ENCODE data around the gene SLC9A2. TPM values are rescaled to one million over a fixed set of nuclear protein-coding genes. Genes with fewer than 3 reads are reported as not detected.

Gene SLC9A2
- polyA plus RNA-seq, 3 donors, result not detected

- Histone ChIP-seq H3K9ac (ENCODE audit: insufficient read depth, low read length, poor library complexity, severe bottlenecking) (no peak overlapping the region), H4K20me1 (ENCODE audit: insufficient read depth, low read length) (no peaks in the 10 kb centered on the region), H3K4me3 (replicated peaks in 1 of 3; ENCODE audit: low read depth in 2 of 3, low read length in 3 of 3) (no peak overlapping the region), H3K27ac (ENCODE audit: low read depth in 1 of 2, low read length in 2 of 2) (no peak overlapping the region), H3K4me2 (replicated peaks; ENCODE audit: extremely low read depth, low read length, poor library complexity, severe bottlenecking) (no peak overlapping the region), H3K79me2 (ENCODE audit: insufficient read depth, low read length) (no peaks in the 10 kb centered on the region), H3K36me3 (replicated peaks in 1 of 2; ENCODE audit: control insufficient read depth in 1 of 2, insufficient read depth in 2 of 2, low read length in 2 of 2) (no peaks in the 10 kb centered on the region), H2AFZ (ENCODE audit: insufficient read depth, low read depth, low read length, poor library complexity, severe bottlenecking) (no peak overlapping the region), H3K4me1 (ENCODE audit: control insufficient read depth in 1 of 2, insufficient read depth in 2 of 2, low read length in 2 of 2) (no peaks in the 10 kb centered on the region), H3K9me3 (replicated peaks in 1 of 2; ENCODE audit: control insufficient read depth in 1 of 2, insufficient read depth in 1 of 2, low read length in 2 of 2) (no peaks in the 10 kb centered on the region), H3K27me3 (ENCODE audit: control insufficient read depth in 2 of 2, insufficient read depth in 2 of 2, low read length in 2 of 2) (peaks cover 2 to 3% of the 10 kb centered on the region in 2 donors)
- WGBS (ENCODE audit: insufficient coverage), result no CpG with 5 or more reads among the region's 3 CpGs
- no peaks in the 10 kb centered on the region for H3K4me1 Mint-ChIP-seq
- intact Hi-C loops (cut with micrococcal nuclease), result loop anchor here in 1 of 2 donors (5.0 kb wide), 1 partner anchor 119 kb away; the partner anchor contains the start of gene SLC9A4
- H3K36me3 Mint-ChIP-seq, result no peaks in the 10 kb centered on the region
- TF ChIP-seq, protein P1, sequence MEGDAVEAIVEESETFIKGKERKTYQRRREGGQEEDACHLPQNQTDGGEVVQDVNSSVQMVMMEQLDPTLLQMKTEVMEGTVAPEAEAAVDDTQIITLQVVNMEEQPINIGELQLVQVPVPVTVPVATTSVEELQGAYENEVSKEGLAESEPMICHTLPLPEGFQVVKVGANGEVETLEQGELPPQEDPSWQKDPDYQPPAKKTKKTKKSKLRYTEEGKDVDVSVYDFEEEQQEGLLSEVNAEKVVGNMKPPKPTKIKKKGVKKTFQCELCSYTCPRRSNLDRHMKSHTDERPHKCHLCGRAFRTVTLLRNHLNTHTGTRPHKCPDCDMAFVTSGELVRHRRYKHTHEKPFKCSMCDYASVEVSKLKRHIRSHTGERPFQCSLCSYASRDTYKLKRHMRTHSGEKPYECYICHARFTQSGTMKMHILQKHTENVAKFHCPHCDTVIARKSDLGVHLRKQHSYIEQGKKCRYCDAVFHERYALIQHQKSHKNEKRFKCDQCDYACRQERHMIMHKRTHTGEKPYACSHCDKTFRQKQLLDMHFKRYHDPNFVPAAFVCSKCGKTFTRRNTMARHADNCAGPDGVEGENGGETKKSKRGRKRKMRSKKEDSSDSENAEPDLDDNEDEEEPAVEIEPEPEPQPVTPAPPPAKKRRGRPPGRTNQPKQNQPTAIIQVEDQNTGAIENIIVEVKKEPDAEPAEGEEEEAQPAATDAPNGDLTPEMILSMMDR (IDR thresholded peaks at IDR 0.05), result no peak
- no peak for DNase-seq
- H3K27me3 Mint-ChIP-seq (ENCODE audit: low read depth in 3 of 3), result peaks cover 0 to 11% (median 9%) of the 10 kb centered on the region in 3 donors
- no peak overlapping the region for H3K4me3 Mint-ChIP-seq
- no peak overlapping the region for H3K27ac Mint-ChIP-seq
- H3K9me3 Mint-ChIP-seq, result no peaks in the 10 kb centered on the region
Measured at GRCh38 chr2:102591491-102592045, 27.8 kb upstream of the SLC9A2 start.

- Mint-ChIP-seq H3K9me3 (no peaks in the 10 kb centered on the region), H3K4me1 (no peaks in the 10 kb centered on the region), H3K36me3 (no peaks in the 10 kb centered on the region), H3K27ac (no peak overlapping the region), H3K4me3 (no peak overlapping the region), H3K27me3 (ENCODE audit: low read depth in 3 of 3) (peaks cover 0 to 12% (median 9%) of the 10 kb centered on the region in 3 donors)
- Histone ChIP-seq H3K4me2 (replicated peaks; ENCODE audit: extremely low read depth, low read length, poor library complexity, severe bottlenecking) (no peak overlapping the region), H3K27ac (ENCODE audit: low read depth in 1 of 2, low read length in 2 of 2) (no peak overlapping the region), H4K20me1 (ENCODE audit: insufficient read depth, low read length) (no peaks in the 10 kb centered on the region), H3K4me3 (replicated peaks in 1 of 3; ENCODE audit: low read depth in 2 of 3, low read length in 3 of 3) (no peak overlapping the region), H3K27me3 (ENCODE audit: control insufficient read depth in 2 of 2, insufficient read depth in 2 of 2, low read length in 2 of 2) (peaks cover 2 to 3% of the 10 kb centered on the region in 2 donors), H3K9me3 (replicated peaks in 1 of 2; ENCODE audit: control insufficient read depth in 1 of 2, insufficient read depth in 1 of 2, low read length in 2 of 2) (no peaks in the 10 kb centered on the region), H2AFZ (ENCODE audit: insufficient read depth, low read depth, low read length, poor library complexity, severe bottlenecking) (no peak overlapping the region), H3K4me1 (ENCODE audit: control insufficient read depth in 1 of 2, insufficient read depth in 2 of 2, low read length in 2 of 2) (no peaks in the 10 kb centered on the region), H3K9ac (ENCODE audit: insufficient read depth, low read length, poor library complexity, severe bottlenecking) (no peak overlapping the region), H3K36me3 (replicated peaks in 1 of 2; ENCODE audit: control insufficient read depth in 1 of 2, insufficient read depth in 2 of 2, low read length in 2 of 2) (no peaks in the 10 kb centered on the region), H3K79me2 (ENCODE audit: insufficient read depth, low read length) (no peaks in the 10 kb centered on the region)
- intact Hi-C loops (cut with micrococcal nuclease), result loop anchor here in 1 of 2 donors (5.0 kb wide), 1 partner anchor 120 kb away; the partner anchor contains the start of gene SLC9A4
- peak in 2 of 3 donors; percentile 7 to 10 for DNase-seq
- WGBS (ENCODE audit: insufficient coverage), result 88% methylated on average over 2 of the region's 2 CpGs
- TF ChIP-seq, protein P1 (IDR thresholded peaks at IDR 0.05), result peak; percentile 54
Measured at GRCh38 chr2:102592601-102593000, 26.8 kb upstream of the SLC9A2 start.
